Heart left ventricle (tissue), 16 donors: Measurements from ENCODE around the gene DPH3. TPM values are rescaled to one million over a fixed set of nuclear protein-coding genes. Genes with fewer than 3 reads are reported as not detected.

ENCODE experiments used
- ATAC-seq, 4 donors: fragments of 200-7000 bp; cut with Tn5 transposase; one replicate each; pipeline ENCODE4 v1.9.1; 2020 to 2022; ENCODE audit warnings: moderate library complexity in 4 of 4, mild to moderate bottlenecking in 3 of 4, moderate number of reproducible peaks in 1 of 4
- DNase-seq, 5 donors: peaks; one replicate each; pipeline ENCODE4 v3.0.0-alpha.2; 2020
- H3K27ac ChIP-seq, 12 donors: fragments of 200-600 bp; sonication (generic) in 4 of 12; one replicate each; pipeline versions ENCODE4 v1.5.0 to v1.8.0; 2016 to 2022; ENCODE audit warnings: mild to moderate bottlenecking in 2 of 12
- H3K27me3 ChIP-seq, 9 donors: fragments of 200-600 bp; sonication (generic) in 2 of 9; one replicate each; pipeline versions ENCODE4 v1.5.1 to v1.8.0; 2016 to 2022; ENCODE audit warnings: mild to moderate bottlenecking in 3 of 9
- H3K36me3 ChIP-seq, 9 donors: fragments of 200-600 bp; sonication (generic) in 2 of 9; one replicate each; pipeline versions ENCODE4 v1.5.0 to v1.8.0; 2018 to 2022; ENCODE audit warnings: mild to moderate bottlenecking in 2 of 9
- H3K4me1 ChIP-seq, 12 donors: fragments of 200-600 bp; sonication (generic) in 4 of 12; one replicate each; pipeline versions ENCODE4 v1.5.0 to v1.8.0; 2016 to 2022; ENCODE audit warnings: mild to moderate bottlenecking in 3 of 12
- H3K4me3 ChIP-seq, 12 donors: fragments of 200-600 bp; sonication (generic) in 4 of 12; one replicate each; pipeline versions ENCODE4 v1.5.0 to v1.8.0; 2017 to 2022; ENCODE audit warnings: mild to moderate bottlenecking in 9 of 12, moderate library complexity in 4 of 12
- H3K9me3 ChIP-seq, 12 donors: fragments of 200-600 bp; sonication (generic) in 4 of 12; one replicate each; pipeline versions ENCODE4 v1.5.0 to v1.8.0; 2016 to 2022; ENCODE audit warnings: mild to moderate bottlenecking in 1 of 12
- CTCF ChIP-seq, 12 donors: fragments of 200-600 bp; sonication (generic) in 4 of 12; IDR thresholded peaks; one replicate each; pipeline versions ENCODE4 v1.5.0 to v1.8.0; 2018 to 2022; ENCODE audit warnings: antibody characterized with exemption in 12 of 12, mild to moderate bottlenecking in 5 of 12
- POLR2A ChIP-seq, 2 donors: fragments of 450-650 bp; IDR thresholded peaks; one replicate each; pipeline ENCODE4 v1.6.1; 2017; ENCODE audit warnings: antibody characterized with exemption in 2 of 2, mild to moderate bottlenecking in 2 of 2, moderate library complexity in 2 of 2
- WGBS, 4 donors: extraction: QIAGEN DNeasy Blood & Tissue Kit in 2 of 4; methylation state at CpG; one replicate each; pipeline versions ENCODE4 v1.1.5 to v1.1.7; 2013 to 2018; 5-methylcytosine and 5-hydroxymethylcytosine counted together
- intact Hi-C, 10 donors: fragments of 100-400 bp; cut with DNase I; formaldehyde crosslinking; loops; one replicate each; pipeline versions ENCODE4 v1.11.1 to v1.14.2; 2022
- polyA plus RNA-seq, 2 donors: library from polyadenylated mRNA; stranded (reverse); fragments of 200-250 nt; gene quantifications; one replicate each; pipeline ENCODE4 v1.2.3, GENCODE V29; 2013
- total RNA-seq, 9 donors: library from RNA; depleted of rRNA in 2 of 9; stranded (reverse); fragments of >200 nt in 2 of 9; fragmentation: NEBNext Ultra II Directional in 3 of 9; extraction: Animal tissue kit (Norgen Biotek cat#: 25700) in 3 of 9; gene quantifications; one replicate each; pipeline versions ENCODE4 v1.1.0 to v1.2.4, GENCODE V29; 2016 to 2023
- donor health status: ischemic (EF 13 %, LVEDD 7.1; RV severe dilation, severe dysfunction).
- donor health status: healthy with polysubstance abuse.
- donor health status: DM: no; HTN: yes; CAD: no.
- donor health status: DM: no; HTN: no; CAD: no.
- donor health status: ischemic (EF 25% LVEDD 6.9; RV normal size, moderate dysfunction).
- donor health status: ischemic (EF 25% LVEDD 5.7; RV mildly dilated, moderate dysfunction).
- donor health status: healthy.
- donor health status: DM: yes; HTN: yes; CAD: no.
- donor health status: ischemic (EF 35%, LVEDD 5.7; RV mildly dilated, moderate dysfunction).
- donor health status: nonischemic (EF 11% LVEDD 7.7; RV severe dilation, severe dysfunction).
- donor health status: DM: yes; HTN: yes; CAD: no.
- donor health status: PGD.
- donor health status: ischemic (EF 29% LVEDD 5.4; RV normal size, mild dysfunction).
- donor health status: nonischemic (EF 23%, LVEDD 6.1; RV moderate dilation, normal function).

The DPH3 gene
- total and polyA plus RNA-seq, 11 donors, result 10.0 to 38.3 (median 20.9) TPM

- WGBS, 4 donors, result 78 to 89% (median 81%) methylated on average over 3 of the region's 3 CpGs
- TF ChIP-seq POLR2A (IDR thresholded peaks at IDR 0.05), result no peak
- no peak for TF ChIP-seq CTCF (IDR thresholded peaks at IDR 0.05)
- Histone ChIP-seq H3K4me1 (peaks cover 0 to 24% (median 5%) of the 10 kb centered on the region in 12 donors), H3K27me3 (no peaks in the 10 kb centered on the region), H3K27ac (no peak overlapping the region), H3K4me3 (no peak overlapping the region), H3K9me3 (no peaks in the 10 kb centered on the region), H3K36me3 (no peaks in the 10 kb centered on the region)
- no peak for DNase-seq
- no peak for ATAC-seq
- intact Hi-C loops, result loop anchor here in 9 of 10 donors (2.0 to 10.0 kb wide), 8 partner anchors 73 to 625 kb away; no protein-coding TSS in a partner anchor
These were observed 14.9 kb downstream of the DPH3 start for GRCh38 chr3:16249886-16250285.

GRCh38 chr3:16249336-16249735 is 15.4 kb downstream of the DPH3 start:
- H3K4me3 ChIP-seq, result no peak overlapping the region
- H3K27ac ChIP-seq, result no peak overlapping the region
- no peak for DNase-seq
- H3K4me1 ChIP-seq, result peaks cover 0 to 30% (median 10%) of the 10 kb centered on the region in 12 donors
- no peaks in the 10 kb centered on the region for H3K36me3 ChIP-seq
- ATAC-seq, result no peak
- TF ChIP-seq CTCF (IDR thresholded peaks at IDR 0.05) (peak in 7 of 12 donors; percentile 7 to 39 (median 23)), POLR2A (IDR thresholded peaks at IDR 0.05) (no peak)
- intact Hi-C loops, result loop anchor here in 9 of 10 donors (2.0 to 10.0 kb wide), 8 partner anchors 72 to 625 kb away; no protein-coding TSS in a partner anchor
- no peaks in the 10 kb centered on the region for H3K27me3 ChIP-seq
- WGBS, 4 donors, result 0 to 30% (median 28%) methylated on average over 1 to 3 of the region's 3 CpGs
- no peaks in the 10 kb centered on the region for H3K9me3 ChIP-seq

GRCh38 chr3:16248556-16248955 is 16.2 kb downstream of the DPH3 start:
- peaks cover 0 to 31% (median 13%) of the 10 kb centered on the region in 12 donors for H3K4me1 ChIP-seq
- DNase-seq (no peak), ATAC-seq (no peak)
- no peak overlapping the region for H3K27ac ChIP-seq
- intact Hi-C loops, result loop anchor here in 9 of 10 donors (2.0 to 10.0 kb wide), 8 partner anchors 71 to 624 kb away; no protein-coding TSS in a partner anchor
- H3K36me3 ChIP-seq, result no peaks in the 10 kb centered on the region
- H3K9me3 ChIP-seq, result no peaks in the 10 kb centered on the region
- WGBS, 4 donors, result 80 to 91% (median 84%) methylated on average over 5 of the region's 5 CpGs
- TF ChIP-seq POLR2A (IDR thresholded peaks at IDR 0.05) (no peak), CTCF (IDR thresholded peaks at IDR 0.05) (no peak)
- H3K4me3 ChIP-seq, result no peak overlapping the region
- H3K27me3 ChIP-seq, result no peaks in the 10 kb centered on the region

GRCh38 chr3:16247282-16248061 is 17.3 kb downstream of the DPH3 start:
- ATAC-seq (peak; percentile 40 to 68 (median 65)), DNase-seq (peak; percentile 75 to 86 (median 79))
- H3K36me3 ChIP-seq, result no peaks in the 10 kb centered on the region
- no peaks in the 10 kb centered on the region for H3K9me3 ChIP-seq
- H3K4me1 ChIP-seq, result peaks cover 0 to 28% (median 13%) of the 10 kb centered on the region in 12 donors
- H3K27me3 ChIP-seq, result no peaks in the 10 kb centered on the region
- 31 to 34% (median 31%) methylated on average over 17 of the region's 17 CpGs for WGBS, 4 donors
- H3K27ac ChIP-seq, result no peak overlapping the region
- intact Hi-C loops, result loop anchor here (1.0 to 10.0 kb wide), 13 partner anchors 69 to 623 kb away; no protein-coding TSS in a partner anchor
- TF ChIP-seq POLR2A (IDR thresholded peaks at IDR 0.05) (no peak), CTCF (IDR thresholded peaks at IDR 0.05) (peak; percentile 85 to 98 (median 94))
- no peak overlapping the region for H3K4me3 ChIP-seq
